Measurements from ENCODE around the gene ABCC2. TPM values are rescaled to one million over a fixed set of nuclear protein-coding genes. Genes with fewer than 3 reads are reported as not detected.
"Not testable (repeated sequence)": the region's sequence is repeated elsewhere in the genome, so short reads cannot be mapped to it uniquely, and the experiment has no call there.

The ABCC2 gene
- total and polyA plus RNA-seq, 7 donors = 0.41 to 3.9 (median 1.3) TPM; not detected in 1

GRCh38 chr10:99836711-99837110 is 54.3 kb downstream of the ABCC2 start:
- Histone ChIP-seq H3K4me1 (no peaks in the 10 kb centered on the region), H3K27me3 (no peaks in the 10 kb centered on the region), H3K36me3 (no peaks in the 10 kb centered on the region), H3K9me3 (no peaks in the 10 kb centered on the region), H3K4me3 (no peak overlapping the region), H3K27ac (no peak overlapping the region)
- intact Hi-C loops (cut with DNase I) = no loop called here
- DNase-seq = no peak
- TF ChIP-seq EP300 (IDR thresholded peaks at IDR 0.05) (no peak), CTCF (IDR thresholded peaks at IDR 0.05) (no peak), POLR2AphosphoS5 (IDR thresholded peaks at IDR 0.05) (no peak), POLR2A (IDR thresholded peaks at IDR 0.05) (no peak)
- WGBS, 2 donors = 86 to 94% methylated on average over 2 of the region's 2 CpGs

DNA sequence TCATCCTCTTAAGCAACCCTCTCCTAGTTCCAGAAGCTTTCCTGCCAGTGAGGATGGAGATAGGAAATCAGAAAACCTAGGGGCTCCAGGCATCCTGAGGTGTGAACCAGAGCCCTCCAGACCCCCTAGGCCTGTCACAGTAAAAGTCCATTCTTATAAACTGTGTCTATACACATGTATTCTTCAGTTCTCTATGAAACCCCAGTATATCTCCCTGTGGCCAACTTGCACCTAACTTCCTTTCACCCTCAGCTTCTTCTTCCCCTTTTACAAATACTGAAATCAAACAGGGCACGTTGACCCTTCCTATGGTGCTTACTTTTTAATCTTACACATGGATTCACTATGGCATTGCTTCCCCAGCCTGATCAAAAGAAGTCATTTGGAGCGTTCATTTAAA is 58.4 kb downstream of the ABCC2 start:
- H3K27me3 ChIP-seq, DNase-seq, H3K36me3 ChIP-seq, H3K9me3 ChIP-seq, H3K27ac ChIP-seq, H3K4me3 ChIP-seq, H3K4me1 ChIP-seq: not testable (repeated sequence)
- 77 to 87% methylated on average over 2 of the region's 2 CpGs for WGBS, 2 donors
- intact Hi-C loops (cut with DNase I) = loop anchor here (5.0 to 10.0 kb wide), 2 partner anchors 76 to 344 kb away; partner anchors contain the start of gene ERLIN1

GRCh38 chr10:99841746-99842145 is 59.3 kb downstream of the ABCC2 start:
- 91 to 92% methylated on average over 7 of the region's 7 CpGs for WGBS, 2 donors
- intact Hi-C loops (cut with DNase I) = loop anchor here (5.0 to 10.0 kb wide), 2 partner anchors 76 to 343 kb away; partner anchors contain the start of gene ERLIN1

GRCh38 chr10:99843310-99843709 is 60.9 kb downstream of the ABCC2 start:
- no peak overlapping the region for H3K27ac ChIP-seq
- no peak overlapping the region for H3K4me3 ChIP-seq
- intact Hi-C loops (cut with DNase I) = loop anchor here (5.0 to 10.0 kb wide), 2 partner anchors 74 to 341 kb away; partner anchors contain the start of gene ERLIN1
- TF ChIP-seq EP300 (IDR thresholded peaks at IDR 0.05) (no peak), POLR2A (IDR thresholded peaks at IDR 0.05) (no peak), POLR2AphosphoS5 (IDR thresholded peaks at IDR 0.05) (no peak), CTCF (IDR thresholded peaks at IDR 0.05) (no peak)
- no peaks in the 10 kb centered on the region for H3K36me3 ChIP-seq
- no peaks in the 10 kb centered on the region for H3K27me3 ChIP-seq
- WGBS, 2 donors = 89 to 95% methylated on average over 3 of the region's 3 CpGs
- no peaks in the 10 kb centered on the region for H3K9me3 ChIP-seq
- peaks cover 0 to 7% (median 4%) of the 10 kb centered on the region in 4 donors for H3K4me1 ChIP-seq
- DNase-seq = no peak

More at GRCh38 chr10:99841746-99842145, 59.3 kb downstream of the ABCC2 start:
- no peak overlapping the region for H3K27ac ChIP-seq
- TF ChIP-seq POLR2A (IDR thresholded peaks at IDR 0.05) (no peak), CTCF (IDR thresholded peaks at IDR 0.05) (no peak), EP300 (IDR thresholded peaks at IDR 0.05) (no peak), POLR2AphosphoS5 (IDR thresholded peaks at IDR 0.05) (no peak)
- H3K36me3 ChIP-seq = no peaks in the 10 kb centered on the region
- H3K4me3 ChIP-seq = no peak overlapping the region
- H3K27me3 ChIP-seq = no peaks in the 10 kb centered on the region
- no peak for DNase-seq
- H3K9me3 ChIP-seq = no peaks in the 10 kb centered on the region
- H3K4me1 ChIP-seq = peaks cover 0 to 7% (median 4%) of the 10 kb centered on the region in 4 donors

DNA sequence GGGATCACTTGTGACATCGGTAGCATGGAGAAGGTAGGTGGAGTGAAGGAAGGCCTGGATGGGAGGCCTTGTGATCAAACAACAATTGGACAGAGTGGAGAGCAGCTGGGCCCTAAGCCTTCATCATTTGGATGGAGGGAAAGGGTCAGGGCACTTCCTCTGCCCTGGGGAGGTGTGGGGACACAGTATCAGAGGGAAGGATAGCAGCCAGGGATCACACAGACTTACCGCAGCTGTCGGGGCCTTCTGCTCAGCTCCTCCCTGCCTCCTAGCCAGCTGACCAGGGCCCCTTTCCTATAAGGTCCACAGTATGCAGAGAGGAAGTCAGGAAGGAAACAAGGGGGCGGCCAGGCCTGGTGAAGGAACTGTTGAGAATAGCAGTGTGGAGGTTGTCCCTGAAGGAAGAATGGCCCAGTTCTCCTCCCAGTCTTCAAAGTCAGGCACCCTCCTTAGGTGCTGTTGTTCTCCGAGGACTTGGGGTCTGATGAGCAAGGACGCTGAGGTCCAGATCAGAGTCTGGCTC is 62.1 kb downstream of the ABCC2 start:
- no peak for DNase-seq
- H3K9me3 ChIP-seq = no peaks in the 10 kb centered on the region
- H3K27ac ChIP-seq = no peak overlapping the region
- H3K27me3 ChIP-seq = no peaks in the 10 kb centered on the region
- intact Hi-C loops (cut with DNase I) = loop anchor here (5.0 to 10.0 kb wide), 2 partner anchors 73 to 340 kb away; partner anchors contain the start of gene ERLIN1
- H3K36me3 ChIP-seq = no peaks in the 10 kb centered on the region
- 70 to 92% methylated on average over 6 of the region's 6 CpGs for WGBS, 2 donors
- TF ChIP-seq CTCF (IDR thresholded peaks at IDR 0.05) = no peak
- no peak for TF ChIP-seq POLR2A (IDR thresholded peaks at IDR 0.05)
- no peak for TF ChIP-seq POLR2AphosphoS5 (IDR thresholded peaks at IDR 0.05)
- TF ChIP-seq EP300 (IDR thresholded peaks at IDR 0.05) = no peak
- H3K4me3 ChIP-seq = no peak overlapping the region
- peaks cover 0 to 7% (median 4%) of the 10 kb centered on the region in 4 donors for H3K4me1 ChIP-seq
